Measurements from ENCODE around the gene AK5.

Gene AK5

DNA sequence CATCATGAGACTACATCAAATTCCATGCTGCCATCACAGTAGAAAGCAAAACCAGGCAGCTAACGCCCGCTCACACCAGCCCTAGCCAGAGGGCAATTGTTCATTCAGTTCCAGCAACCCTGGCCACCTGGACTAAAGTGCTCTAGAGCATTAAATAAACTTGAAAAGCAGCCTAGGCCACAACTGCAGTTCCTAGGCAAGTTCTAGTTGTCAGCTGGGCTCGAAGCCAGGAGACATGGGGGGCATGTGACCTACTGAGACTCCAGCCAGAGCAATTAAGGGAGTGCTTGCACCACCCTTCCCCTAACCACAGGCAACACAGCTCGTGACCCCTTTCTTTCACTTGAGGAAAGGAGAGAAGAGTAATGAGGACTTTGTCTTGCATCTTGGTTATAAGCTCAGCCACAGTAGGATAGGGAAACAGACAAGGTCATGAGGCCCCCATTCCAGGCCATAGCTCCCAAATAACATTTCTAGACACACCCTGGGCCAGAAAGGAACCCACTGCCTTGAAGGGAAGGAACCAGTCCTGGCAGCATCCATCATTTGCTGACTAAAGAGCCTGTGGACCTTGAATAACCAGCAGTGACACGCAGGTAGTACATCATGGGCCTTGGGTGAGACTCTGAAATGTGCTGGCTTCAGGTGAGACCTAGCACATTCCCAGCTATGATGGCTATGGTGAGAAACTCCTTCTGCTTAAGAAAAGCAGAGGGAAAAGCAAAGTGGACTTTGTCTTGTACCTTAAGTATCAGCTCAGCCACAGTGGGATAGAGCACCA lies 323.6 kb downstream of the AK5 start:
- peak; percentile 97 for FAIRE-seq
- DNase-seq (ENCODE audit: insufficient read length, low spot score) = peak; percentile 0
- TF ChIP-seq POLR2A (IDR thresholded peaks at IDR 0.05; ENCODE audit: low read depth, low read length) = no peak

GRCh38 chr1:77608893-77609292 lies 327.1 kb downstream of the AK5 start:
- FAIRE-seq (no peak), DNase-seq (ENCODE audit: insufficient read length, low spot score) (no peak)
- no peak for TF ChIP-seq POLR2A (IDR thresholded peaks at IDR 0.05; ENCODE audit: low read depth, low read length)
